Keratinocyte (primary cell): ENCODE measurements around the gene DFFA. TPM values are rescaled to one million over a fixed set of nuclear protein-coding genes. Genes with fewer than 3 reads are reported as not detected.

Experiments
- DNase-seq: peaks from one replicate; pipeline ENCODE4 v3.0.0-alpha.2; 2011; ENCODE audit warnings: low read depth, missing footprints, low spot score
- FAIRE-seq: peaks from 2 replicates; lab custom pipeline; 2011; peaks lifted over from hg19 to GRCh38; lab: Jason Lieb, UNC
- H2AFZ ChIP-seq: 2 replicates; pipeline ENCODE4 v1.6.0; 2012; ENCODE audit warnings: low read length, control low read depth, inconsistent platforms; ENCODE audit not compliant: control insufficient read depth
- H3K27ac ChIP-seq: 2 replicates; pipeline ENCODE4 v1.5.1; 2011; ENCODE audit warnings: low read length; ENCODE audit not compliant: control insufficient read depth, insufficient read depth
- H3K27me3 ChIP-seq: 3 replicates; pipeline ENCODE4 v1.6.0; 2011; ENCODE audit warnings: low read length; ENCODE audit not compliant: control insufficient read depth, insufficient read depth; ENCODE audit errors: extremely low read depth
- H3K36me3 ChIP-seq, 2 experiments: 2 replicates in 1 of 2; 3 replicates in 1 of 2; pipeline ENCODE4 v1.5.1; 2011; ENCODE audit warnings: low read length in 2 of 2, mild to moderate bottlenecking in 1 of 2; ENCODE audit not compliant: control insufficient read depth in 2 of 2, insufficient read depth in 2 of 2; ENCODE audit errors: extremely low read depth in 1 of 2
- H3K4me1 ChIP-seq: 3 replicates; pipeline ENCODE4 v1.5.1; 2011; ENCODE audit warnings: low read length; ENCODE audit not compliant: control insufficient read depth, insufficient read depth; ENCODE audit errors: extremely low read depth
- H3K4me2 ChIP-seq: 3 replicates; pipeline ENCODE4 v1.6.0; 2011; ENCODE audit warnings: low read depth, low read length; ENCODE audit not compliant: control insufficient read depth, insufficient read depth; ENCODE audit errors: extremely low read depth
- H3K4me3 ChIP-seq, 3 experiments: fragments of 200-600 bp in 1 of 3; sonication (generic) in 1 of 3; 2 replicates in 2 of 3; 3 replicates in 1 of 3; pipeline ENCODE4 v1.5.1; 2011 to 2016; ENCODE audit warnings: low read length in 3 of 3, mild to moderate bottlenecking in 3 of 3, control low read depth in 2 of 3, inconsistent platforms in 1 of 3, low read depth in 1 of 3, mixed read lengths in 1 of 3, mixed run types in 1 of 3, moderate library complexity in 1 of 3; ENCODE audit not compliant: control insufficient read depth in 2 of 3, insufficient read depth in 2 of 3; ENCODE audit errors: extremely low read depth in 1 of 3
- H3K79me2 ChIP-seq: 2 replicates; pipeline ENCODE4 v1.6.0; 2012; ENCODE audit warnings: low read length; ENCODE audit not compliant: control insufficient read depth, insufficient read depth
- H3K9ac ChIP-seq: 3 replicates; pipeline ENCODE4 v1.6.0; 2011; ENCODE audit warnings: low read length; ENCODE audit not compliant: control insufficient read depth, insufficient read depth; ENCODE audit errors: extremely low read depth
- H3K9me1 ChIP-seq: 3 replicates; pipeline ENCODE4 v1.6.0; 2011; ENCODE audit warnings: low read length; ENCODE audit not compliant: control insufficient read depth, insufficient read depth; ENCODE audit errors: extremely low read depth
- H3K9me3 ChIP-seq: 2 replicates; pipeline ENCODE4 v1.5.1; 2012; ENCODE audit warnings: low read depth, low read length; ENCODE audit not compliant: control insufficient read depth
- H4K20me1 ChIP-seq: 3 replicates; pipeline ENCODE4 v1.6.0; 2011; ENCODE audit warnings: low read length; ENCODE audit not compliant: control insufficient read depth, insufficient read depth; ENCODE audit errors: extremely low read depth
- EZH2 ChIP-seq: IDR thresholded peaks from one replicate; pipeline ENCODE4 v1.6.1; 2012; ENCODE audit warnings: inconsistent platforms, mild to moderate bottlenecking, low read length, moderate library complexity
- dilution Hi-C: fragments of 300-500 bp; cut with MboI; formaldehyde crosslinking; loops from one replicate; pipeline ENCODE4 v1.7.0; 2020; ENCODE audit warnings: low sequenced_read_pairs; ENCODE audit not compliant: extremely low pct_ligation_motif_present
- polyA plus RNA-seq, 5 experiments: library from polyadenylated mRNA; depleted of rRNA in 3 of 5; stranded (reverse) in 3 of 5; stranded (forward) in 1 of 5; unstranded in 1 of 5; fragments of >200 nt; gene quantifications; 1 replicate in 1 of 5; 2 replicates in 3 of 5; 3 replicates in 1 of 5; pipeline versions ENCODE4 v1.2.1 to v1.2.3, GENCODE V29; 2011 to 2012; ENCODE audit warnings: missing spikeins in 2 of 5, low read depth in 1 of 5, low replicate concordance in 1 of 5
- TF ChIP-seq, protein P1 (sequence below), 3 experiments: IDR thresholded peaks in 1 of 3; conservative IDR thresholded peaks in 1 of 3; optimal IDR thresholded peaks in 1 of 3; 2 replicates in 2 of 3; 3 replicates in 1 of 3; pipeline versions ENCODE3 to v1.5.1; 2011; ENCODE audit warnings: low read length in 3 of 3, mild to moderate bottlenecking in 3 of 3, moderate library complexity in 2 of 3, control low read depth in 1 of 3, inconsistent platforms in 1 of 3; ENCODE audit not compliant: insufficient read depth in 2 of 3; ENCODE audit errors: extremely low read depth in 1 of 3

DFFA gene
- polyA plus RNA-seq, 1 donor (not counting 4 experiments of a cell fraction or from before 2014, with no cell fraction given) = 53.1 TPM

DNA sequence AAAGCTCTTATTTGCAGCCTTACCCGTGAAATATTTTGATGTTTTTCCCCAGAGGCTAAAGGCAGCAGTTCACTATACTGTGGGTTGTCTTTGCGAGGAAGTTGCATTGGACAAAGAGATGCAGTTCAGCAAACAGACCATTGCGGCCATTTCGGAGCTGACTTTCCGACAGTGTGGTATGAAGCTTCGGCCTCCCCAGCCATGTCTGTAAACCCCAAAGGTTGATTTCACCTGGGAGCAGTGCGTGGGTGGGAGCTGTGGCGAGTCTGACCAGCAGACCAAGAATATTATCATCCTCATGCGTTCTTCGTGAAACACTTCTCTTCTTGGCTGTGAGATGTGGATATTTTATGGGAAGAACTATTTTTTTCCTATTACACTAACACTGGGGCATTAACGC lies 38.5 kb downstream of the DFFA start:
- no peak for FAIRE-seq
- Histone ChIP-seq H3K4me3 (no peak overlapping the region), H3K9me3 (no peaks in the 10 kb centered on the region), H3K27ac (no peak overlapping the region), H3K4me2 (no peak overlapping the region), H2AFZ (no peak overlapping the region), H3K4me1 (peaks cover 12% of the 10 kb centered on the region), H4K20me1 (no peaks in the 10 kb centered on the region), H3K36me3 (peaks cover 0 to 2% of the 10 kb centered on the region in 2 experiments), H3K79me2 (peaks cover 10% of the 10 kb centered on the region), H3K9me1 (no peaks in the 10 kb centered on the region), H3K27me3 (no peaks in the 10 kb centered on the region), H3K9ac (no peak overlapping the region)
- DNase-seq = no peak
- dilution Hi-C loops = no loop called here
- TF ChIP-seq, protein P1, sequence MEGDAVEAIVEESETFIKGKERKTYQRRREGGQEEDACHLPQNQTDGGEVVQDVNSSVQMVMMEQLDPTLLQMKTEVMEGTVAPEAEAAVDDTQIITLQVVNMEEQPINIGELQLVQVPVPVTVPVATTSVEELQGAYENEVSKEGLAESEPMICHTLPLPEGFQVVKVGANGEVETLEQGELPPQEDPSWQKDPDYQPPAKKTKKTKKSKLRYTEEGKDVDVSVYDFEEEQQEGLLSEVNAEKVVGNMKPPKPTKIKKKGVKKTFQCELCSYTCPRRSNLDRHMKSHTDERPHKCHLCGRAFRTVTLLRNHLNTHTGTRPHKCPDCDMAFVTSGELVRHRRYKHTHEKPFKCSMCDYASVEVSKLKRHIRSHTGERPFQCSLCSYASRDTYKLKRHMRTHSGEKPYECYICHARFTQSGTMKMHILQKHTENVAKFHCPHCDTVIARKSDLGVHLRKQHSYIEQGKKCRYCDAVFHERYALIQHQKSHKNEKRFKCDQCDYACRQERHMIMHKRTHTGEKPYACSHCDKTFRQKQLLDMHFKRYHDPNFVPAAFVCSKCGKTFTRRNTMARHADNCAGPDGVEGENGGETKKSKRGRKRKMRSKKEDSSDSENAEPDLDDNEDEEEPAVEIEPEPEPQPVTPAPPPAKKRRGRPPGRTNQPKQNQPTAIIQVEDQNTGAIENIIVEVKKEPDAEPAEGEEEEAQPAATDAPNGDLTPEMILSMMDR (optimal IDR thresholded peaks at IDR 0.05 in 1 of 3, IDR thresholded peaks at IDR 0.05 in 1 of 3, conservative IDR thresholded peaks at IDR 0.05 in 1 of 3; ENCODE audit: extremely low read depth in 1 of 3, insufficient read depth in 2 of 3, low read length in 3 of 3) = no peak
- no peak for TF ChIP-seq EZH2

DNA sequence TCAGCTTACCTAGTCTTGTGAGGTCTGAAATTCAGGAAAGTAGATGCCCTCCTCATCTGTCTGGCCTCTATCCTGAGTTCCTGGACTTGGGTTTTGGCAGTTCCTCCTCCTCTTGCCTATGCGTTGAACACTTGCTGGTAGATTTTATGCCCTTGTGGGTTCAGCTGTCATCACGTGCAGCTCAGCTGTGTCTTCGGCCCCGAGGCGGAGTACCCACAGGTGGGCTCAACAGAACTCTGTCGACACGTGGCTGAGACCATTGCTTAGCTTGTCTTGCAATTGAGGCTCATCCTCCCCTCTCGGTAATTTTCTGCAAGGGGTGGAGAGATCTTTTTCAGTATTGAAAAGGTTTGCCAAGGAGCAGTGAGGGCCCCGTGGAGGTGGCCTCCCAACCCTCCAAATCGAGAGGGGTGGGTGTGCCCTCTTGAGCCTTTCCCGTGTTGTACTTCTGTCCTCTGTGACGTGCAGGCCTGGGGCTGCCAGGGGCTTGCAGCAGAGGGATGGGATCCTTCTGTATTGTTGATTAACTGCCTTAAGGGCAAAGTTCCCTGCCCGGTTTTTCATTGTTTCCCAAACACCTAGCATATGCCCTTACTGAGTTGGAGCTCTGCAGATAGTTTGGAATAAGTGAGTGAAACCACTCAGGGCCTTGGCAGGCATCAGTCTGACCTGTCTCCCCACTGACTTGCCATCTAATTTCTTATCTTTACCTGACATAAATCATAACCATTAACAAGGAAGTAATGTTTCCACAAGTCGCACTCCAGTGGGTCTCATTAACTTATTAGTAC lies 39.2 kb downstream of the DFFA start:
- Histone ChIP-seq H3K27me3 (no peaks in the 10 kb centered on the region), H3K27ac (no peak overlapping the region), H2AFZ (no peak overlapping the region), H3K4me1 (peaks cover 12% of the 10 kb centered on the region), H4K20me1 (no peaks in the 10 kb centered on the region), H3K9me3 (no peaks in the 10 kb centered on the region), H3K79me2 (peaks cover 10% of the 10 kb centered on the region), H3K9me1 (no peaks in the 10 kb centered on the region), H3K4me3 (no peak overlapping the region), H3K9ac (no peak overlapping the region), H3K36me3 (peaks cover 0 to 2% of the 10 kb centered on the region in 2 experiments), H3K4me2 (no peak overlapping the region)
- DNase-seq (no peak), FAIRE-seq (no peak)
- no peak for TF ChIP-seq EZH2
- TF ChIP-seq, protein P1 (optimal IDR thresholded peaks at IDR 0.05 in 1 of 3, IDR thresholded peaks at IDR 0.05 in 1 of 3, conservative IDR thresholded peaks at IDR 0.05 in 1 of 3; ENCODE audit: extremely low read depth in 1 of 3, insufficient read depth in 2 of 3, low read length in 3 of 3) = no peak
- dilution Hi-C loops = no loop called here
